Measurements from ENCODE around the gene SCRT2. TPM values are rescaled to one million over a fixed set of nuclear protein-coding genes. Genes with fewer than 3 reads are reported as not detected.
A peak's percentile ranks its signal among the peaks of the same experiment; 100 is the strongest.

The SCRT2 gene
- total RNA-seq, 1 donor from 2014 or later, result not detected

DNA sequence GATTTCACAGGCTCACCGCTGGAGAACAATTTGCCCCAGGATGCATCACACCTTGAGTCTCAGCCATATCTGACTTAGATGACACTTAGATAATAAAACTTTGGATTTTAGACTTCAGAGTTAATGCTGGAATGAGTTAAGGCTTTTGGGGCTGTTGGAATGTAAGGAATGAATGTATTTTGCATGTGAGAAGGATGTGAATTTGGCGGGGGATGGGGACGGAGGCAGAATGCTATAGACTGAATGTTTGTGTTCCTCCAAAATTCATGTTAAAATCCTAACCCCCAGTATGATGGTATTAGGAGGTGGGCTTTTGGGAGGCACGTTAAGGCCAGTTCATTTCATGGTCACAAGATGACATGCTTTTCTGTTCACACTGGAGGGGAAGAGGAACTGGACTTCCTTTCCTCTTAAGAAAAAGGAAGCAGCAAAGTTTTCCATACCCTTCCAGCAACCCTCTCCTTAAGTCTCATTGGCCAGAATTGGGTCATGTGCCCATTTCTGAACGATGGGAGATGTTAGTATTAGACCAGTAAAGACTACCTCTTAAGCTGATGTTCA lies 16.8 kb downstream of the SCRT2 start:
- H3K27ac Mint-ChIP-seq (ENCODE audit: unreplicated experiment), result peak overlapping the region; percentile 15
- H3K4me1 Mint-ChIP-seq (ENCODE audit: unreplicated experiment), result peaks cover 35% of the 10 kb centered on the region
- DNase-seq (ENCODE audit: low spot score), result no peak
- H3K27me3 Mint-ChIP-seq (ENCODE audit: unreplicated experiment), result peaks cover 16% of the 10 kb centered on the region
- no peaks in the 10 kb centered on the region for H3K9me3 Mint-ChIP-seq (ENCODE audit: unreplicated experiment)
- H3K4me3 Mint-ChIP-seq (ENCODE audit: unreplicated experiment), result no peak overlapping the region
- H3K36me3 Mint-ChIP-seq (ENCODE audit: low read depth, unreplicated experiment), result peaks cover 8% of the 10 kb centered on the region
- TF ChIP-seq CTCF (IDR thresholded peaks at IDR 0.05; ENCODE audit: unreplicated experiment), result no peak

GRCh38 chr20:658202-658601 lies 17.4 kb downstream of the SCRT2 start:
- H3K9me3 Mint-ChIP-seq (ENCODE audit: unreplicated experiment), result no peaks in the 10 kb centered on the region
- H3K27me3 Mint-ChIP-seq (ENCODE audit: unreplicated experiment), result peaks cover 17% of the 10 kb centered on the region
- no peak overlapping the region for H3K4me3 Mint-ChIP-seq (ENCODE audit: unreplicated experiment)
- no peak for DNase-seq (ENCODE audit: low spot score)
- H3K27ac Mint-ChIP-seq (ENCODE audit: unreplicated experiment), result no peak overlapping the region
- peaks cover 36% of the 10 kb centered on the region for H3K4me1 Mint-ChIP-seq (ENCODE audit: unreplicated experiment)
- peaks cover 8% of the 10 kb centered on the region for H3K36me3 Mint-ChIP-seq (ENCODE audit: low read depth, unreplicated experiment)
- TF ChIP-seq CTCF (IDR thresholded peaks at IDR 0.05; ENCODE audit: unreplicated experiment), result no peak

- TF ChIP-seq CTCF (IDR thresholded peaks at IDR 0.05; ENCODE audit: unreplicated experiment), result no peak
- no peak for DNase-seq (ENCODE audit: low spot score)
- Mint-ChIP-seq H3K27ac (ENCODE audit: unreplicated experiment) (no peak overlapping the region), H3K9me3 (ENCODE audit: unreplicated experiment) (no peaks in the 10 kb centered on the region), H3K4me1 (ENCODE audit: unreplicated experiment) (peaks cover 40% of the 10 kb centered on the region), H3K36me3 (ENCODE audit: low read depth, unreplicated experiment) (peaks cover 2% of the 10 kb centered on the region), H3K4me3 (ENCODE audit: unreplicated experiment) (no peak overlapping the region), H3K27me3 (ENCODE audit: unreplicated experiment) (peaks cover 9% of the 10 kb centered on the region)
These were observed 19.6 kb downstream of the SCRT2 start for GRCh38 chr20:655726-656624.

- Mint-ChIP-seq H3K9me3 (ENCODE audit: unreplicated experiment) (no peaks in the 10 kb centered on the region), H3K4me3 (ENCODE audit: unreplicated experiment) (no peak overlapping the region), H3K4me1 (ENCODE audit: unreplicated experiment) (peaks cover 37% of the 10 kb centered on the region), H3K27me3 (ENCODE audit: unreplicated experiment) (peaks cover 8% of the 10 kb centered on the region), H3K36me3 (ENCODE audit: low read depth, unreplicated experiment) (peaks cover 11% of the 10 kb centered on the region), H3K27ac (ENCODE audit: unreplicated experiment) (no peak overlapping the region)
- TF ChIP-seq CTCF (IDR thresholded peaks at IDR 0.05; ENCODE audit: unreplicated experiment), result no peak
- DNase-seq (ENCODE audit: low spot score), result no peak
These were observed 21.2 kb downstream of the SCRT2 start for GRCh38 chr20:654417-654750.
